GM18511 (cell line): Measurements from ENCODE around the gene NECAB2.

Experiments
- ATAC-seq: cut with Tn5 transposase; IDR thresholded peaks from one replicate; pipeline ENCODE4 v1.9.1; 2021; ENCODE audit warnings: mild to moderate bottlenecking, moderate library complexity; ENCODE audit not compliant: unreplicated experiment

The NECAB2 gene

DNA sequence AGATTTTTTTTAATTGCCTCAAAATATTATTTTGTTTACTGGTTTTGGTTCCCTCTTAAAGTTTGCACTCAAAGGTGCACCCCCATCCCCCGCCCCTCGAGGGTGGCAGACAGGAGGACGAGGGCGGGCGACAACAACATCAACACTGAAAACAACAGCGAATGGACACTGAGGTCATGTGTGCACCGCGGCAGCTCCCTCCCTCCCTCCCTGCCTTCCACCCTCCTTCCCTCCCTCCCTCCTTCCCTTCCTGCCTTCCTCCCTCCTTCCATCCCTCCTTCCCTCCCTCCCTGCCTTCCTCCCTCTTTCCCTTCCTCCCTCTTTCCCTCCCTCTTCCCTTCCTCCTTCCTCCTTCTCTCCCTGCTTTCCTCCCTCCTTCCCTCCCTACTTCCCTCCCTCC lies 16.5 kb upstream of the NECAB2 start:
- no peak for ATAC-seq

DNA sequence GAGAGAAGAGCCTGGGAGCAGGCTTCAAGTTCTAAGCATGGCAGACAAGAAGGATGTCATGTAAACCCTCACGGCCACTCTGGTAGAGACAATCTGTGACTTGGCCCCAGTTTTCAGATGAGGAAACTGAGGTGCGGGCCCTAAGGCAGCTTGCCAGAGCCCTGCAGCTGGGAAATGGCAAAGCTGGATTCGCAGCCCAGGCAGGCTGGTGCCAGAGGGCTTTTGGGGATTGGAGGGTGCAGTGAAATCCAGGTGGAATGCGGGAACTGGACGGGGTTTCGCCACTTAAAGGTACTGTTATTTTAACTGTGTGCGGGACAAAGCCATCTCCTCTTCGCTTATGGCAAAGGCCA lies 15.5 kb upstream of the NECAB2 start:
- ATAC-seq: no peak

DNA sequence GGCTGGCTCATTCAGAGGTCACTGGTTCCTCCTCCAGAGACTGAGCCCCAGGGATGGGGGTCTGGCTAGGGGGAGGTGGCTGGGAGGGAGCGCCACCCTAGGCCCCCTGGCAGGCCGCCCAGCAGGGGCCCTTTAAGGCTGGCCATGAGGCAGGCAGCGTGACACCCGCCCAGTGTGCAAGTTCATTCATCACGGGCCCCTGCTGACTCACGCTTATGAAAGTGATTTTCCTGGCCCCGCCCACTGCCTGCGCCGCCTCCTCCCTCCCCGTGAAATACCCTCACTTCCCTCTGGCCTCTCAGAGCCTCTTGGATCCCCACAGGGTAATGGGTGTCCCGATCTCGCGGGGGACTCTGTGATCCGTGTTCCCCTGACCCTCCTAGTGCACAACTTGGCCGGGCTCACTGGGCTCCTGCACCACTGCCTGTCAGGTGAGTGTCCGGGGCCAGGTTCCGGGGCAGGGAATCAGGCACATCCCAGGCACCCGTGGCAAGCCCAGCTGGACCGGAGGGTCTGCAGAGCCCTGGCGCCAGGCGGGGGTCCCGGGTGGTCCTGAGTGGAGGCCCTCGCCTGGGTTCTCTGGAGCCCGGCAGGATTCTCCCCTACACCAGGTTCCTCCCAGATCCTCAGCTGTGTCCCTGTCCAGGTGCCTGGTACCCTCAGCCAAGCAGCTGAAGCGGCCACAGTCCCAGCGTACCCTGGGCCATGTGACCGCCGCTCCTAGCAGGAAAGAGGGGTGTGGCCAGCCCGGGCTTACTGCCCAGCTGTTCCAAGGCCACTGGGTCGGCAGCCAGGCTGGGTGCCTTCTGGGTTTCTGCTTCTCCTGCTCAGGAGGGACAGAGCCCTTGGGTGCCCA lies 14.9 kb upstream of the NECAB2 start, which contains the start of gene OSGIN1:
OSGIN1 (plus strand) TSS at position 301 of the 856 bp plus-strand sequence. CDS start 4,432 bp downstream, outside the sequence.
- peak; percentile 91 for ATAC-seq

DNA sequence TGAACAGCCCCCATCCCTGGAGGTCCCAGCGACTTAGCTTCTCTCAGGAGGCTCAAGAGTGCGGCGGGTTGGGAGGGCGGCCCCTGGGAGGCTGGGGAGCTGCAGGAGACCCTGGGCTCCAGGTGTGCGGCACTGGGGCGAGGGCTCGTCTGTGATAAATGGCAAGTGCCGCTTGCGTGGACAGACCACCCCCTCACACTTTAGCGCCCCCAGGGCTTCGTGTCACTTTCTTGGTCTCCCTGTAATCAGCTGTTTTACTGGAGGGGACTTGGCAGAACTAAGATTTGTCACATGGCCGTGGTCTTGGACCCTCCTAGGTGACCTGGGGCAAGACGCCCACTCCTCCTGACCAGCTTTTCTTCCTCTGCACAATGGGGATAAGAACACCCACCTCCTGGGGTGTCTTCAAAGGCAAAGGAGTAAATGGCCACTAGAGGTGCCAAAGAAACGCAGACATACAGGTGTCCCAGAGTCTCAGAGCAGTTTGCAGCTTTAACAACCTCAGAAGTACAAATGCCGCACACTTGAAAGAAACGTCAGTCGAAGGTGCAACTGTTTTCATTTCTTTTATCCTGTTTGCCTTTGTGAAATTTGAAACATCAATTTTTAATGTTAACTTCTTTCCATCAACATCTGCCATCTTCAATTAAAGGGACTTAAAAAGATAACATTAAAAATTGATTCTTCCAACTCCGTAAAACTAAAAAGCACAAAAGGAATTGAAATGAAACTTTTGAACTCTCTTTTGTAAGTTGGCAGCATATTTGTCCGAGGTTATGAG lies 14.1 kb upstream of the NECAB2 start:
- no peak for ATAC-seq

DNA sequence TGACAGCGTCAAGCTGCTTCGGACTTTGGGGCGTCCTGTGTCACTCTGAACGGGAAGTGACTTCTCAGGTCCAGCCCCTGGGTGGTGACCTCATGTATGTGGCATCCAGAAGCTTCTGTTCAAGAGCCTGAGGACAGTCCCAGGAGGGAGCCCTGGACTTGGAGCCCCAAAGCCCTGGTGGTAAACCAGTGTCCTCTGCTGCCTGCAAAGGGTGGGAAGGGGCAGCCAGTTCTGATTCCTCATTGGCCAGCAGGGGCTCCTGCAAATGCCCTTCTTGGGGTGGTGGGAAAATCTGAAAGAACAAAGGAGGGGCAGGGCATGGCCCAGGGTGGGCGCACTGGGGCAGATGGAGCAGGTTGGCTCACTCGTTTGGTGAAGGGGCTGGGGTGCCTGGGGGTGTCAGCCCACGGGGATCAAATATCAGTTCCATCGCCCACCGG lies 13.4 kb upstream of the NECAB2 start:
- ATAC-seq: no peak

DNA sequence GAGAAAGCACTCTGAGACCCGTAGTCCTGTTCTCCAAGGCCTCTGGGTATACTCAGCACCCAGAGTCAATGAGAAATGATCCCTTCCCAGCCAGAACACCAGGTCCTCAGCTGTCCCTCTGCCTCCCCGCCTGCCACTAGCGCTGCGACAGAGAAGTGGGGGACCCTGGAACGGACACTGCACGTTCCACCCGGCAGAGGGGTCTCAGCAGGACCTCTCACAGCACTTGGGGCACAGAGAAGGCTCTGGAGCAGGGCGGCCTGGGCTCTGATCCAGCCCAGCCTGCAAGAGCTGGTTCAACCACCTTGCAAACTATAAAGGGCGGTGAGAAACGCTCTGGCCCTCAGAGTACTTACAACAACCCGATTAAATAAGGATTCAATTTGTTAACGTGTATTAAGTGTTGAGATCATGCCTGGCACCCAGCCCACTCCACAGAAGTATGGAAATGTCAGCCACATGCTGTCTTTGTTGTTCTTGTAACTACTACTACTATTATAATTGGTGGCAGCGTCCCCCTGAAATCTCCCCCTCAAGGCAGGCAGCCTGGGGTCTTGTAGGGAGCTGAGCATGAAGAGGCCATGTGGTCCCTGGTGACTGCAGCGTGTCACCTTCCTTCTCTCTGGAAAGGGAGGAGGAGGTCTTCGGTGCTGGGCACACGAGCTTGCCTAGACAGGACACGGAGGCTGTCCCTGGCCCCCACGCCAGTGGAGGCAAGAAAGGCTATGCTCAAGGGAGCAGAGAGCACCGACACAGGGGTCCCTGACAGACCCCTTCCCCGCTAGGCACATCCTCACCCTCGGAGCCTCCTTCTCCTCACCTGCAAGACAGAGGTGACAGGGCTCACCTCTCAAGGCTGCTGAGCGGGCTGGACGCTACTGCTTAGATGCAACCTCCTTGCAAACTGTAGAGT lies 12.6 kb upstream of the NECAB2 start:
- ATAC-seq: no peak

DNA sequence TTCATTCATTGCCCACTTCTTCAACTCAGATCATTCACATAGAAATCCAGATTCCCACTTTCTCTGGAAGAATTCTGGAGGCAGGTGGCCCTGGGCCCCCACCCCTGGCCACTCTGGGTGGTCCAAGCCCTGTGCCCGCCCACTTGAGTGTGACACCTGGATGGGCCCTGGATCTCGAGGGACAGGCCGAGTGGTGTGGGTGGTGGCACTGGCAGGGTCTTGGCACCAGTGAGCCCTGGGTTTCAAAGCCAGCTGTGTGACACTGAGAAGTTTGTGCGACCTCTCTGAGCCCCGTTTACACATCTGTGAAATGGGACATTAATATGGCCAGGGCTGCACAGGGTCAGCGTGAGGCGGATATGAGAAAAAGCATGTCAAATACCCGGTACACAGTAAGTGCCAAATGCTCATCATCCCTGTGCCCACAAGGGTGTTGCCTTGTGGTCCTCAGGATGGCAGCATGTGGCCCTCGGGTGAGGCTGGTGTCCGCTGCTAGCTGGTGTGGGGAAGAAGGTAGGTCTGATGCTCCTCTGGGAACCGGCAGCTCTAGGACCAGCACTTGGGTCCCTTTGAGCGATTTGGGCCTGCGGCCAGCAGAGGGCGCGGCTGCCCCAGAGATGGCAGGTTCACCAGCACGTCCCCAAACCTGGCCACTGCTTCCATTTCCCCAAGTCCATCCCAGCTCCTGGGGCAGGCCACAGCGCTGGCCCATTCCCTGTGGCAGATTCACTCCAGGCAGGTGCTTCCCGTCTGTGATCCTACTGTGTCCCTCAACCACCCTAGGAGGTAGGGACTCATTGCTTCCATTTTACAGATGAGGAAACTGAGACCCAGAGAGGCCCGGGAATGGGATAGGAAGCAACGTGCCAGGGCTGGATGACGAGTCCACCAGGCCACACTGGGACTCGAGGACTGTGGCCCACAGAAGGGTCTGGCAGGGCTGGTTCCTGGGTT lies 11.4 kb upstream of the NECAB2 start:
- peak; percentile 50 for ATAC-seq

DNA sequence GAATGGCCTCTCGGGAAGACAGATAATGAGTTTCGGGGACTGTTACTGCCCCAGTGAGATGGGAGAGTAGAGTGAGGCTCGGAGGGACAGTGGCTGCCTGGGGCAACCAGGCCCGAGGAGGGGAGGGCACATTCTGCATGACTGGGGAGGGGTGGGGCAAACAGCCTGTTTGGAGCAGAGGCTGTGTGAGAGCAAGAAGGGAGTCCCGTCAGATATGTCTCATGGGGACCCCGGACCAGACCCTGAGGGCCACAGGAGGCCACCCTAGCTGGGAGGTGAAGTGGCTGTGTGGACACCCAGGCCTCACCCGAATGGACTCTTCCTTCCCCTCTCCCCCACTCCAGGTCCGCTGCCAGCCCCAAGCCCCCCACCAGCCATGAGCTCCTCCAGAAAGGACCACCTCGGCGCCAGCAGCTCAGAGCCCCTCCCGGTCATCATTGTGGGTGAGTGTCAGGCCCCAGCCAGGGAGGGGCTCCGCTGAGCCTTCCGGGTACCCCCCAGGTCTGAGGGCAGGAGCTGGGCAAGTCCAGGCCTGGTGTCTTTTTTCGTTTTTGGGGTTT lies 10.7 kb upstream of the NECAB2 start:
- no peak for ATAC-seq

DNA sequence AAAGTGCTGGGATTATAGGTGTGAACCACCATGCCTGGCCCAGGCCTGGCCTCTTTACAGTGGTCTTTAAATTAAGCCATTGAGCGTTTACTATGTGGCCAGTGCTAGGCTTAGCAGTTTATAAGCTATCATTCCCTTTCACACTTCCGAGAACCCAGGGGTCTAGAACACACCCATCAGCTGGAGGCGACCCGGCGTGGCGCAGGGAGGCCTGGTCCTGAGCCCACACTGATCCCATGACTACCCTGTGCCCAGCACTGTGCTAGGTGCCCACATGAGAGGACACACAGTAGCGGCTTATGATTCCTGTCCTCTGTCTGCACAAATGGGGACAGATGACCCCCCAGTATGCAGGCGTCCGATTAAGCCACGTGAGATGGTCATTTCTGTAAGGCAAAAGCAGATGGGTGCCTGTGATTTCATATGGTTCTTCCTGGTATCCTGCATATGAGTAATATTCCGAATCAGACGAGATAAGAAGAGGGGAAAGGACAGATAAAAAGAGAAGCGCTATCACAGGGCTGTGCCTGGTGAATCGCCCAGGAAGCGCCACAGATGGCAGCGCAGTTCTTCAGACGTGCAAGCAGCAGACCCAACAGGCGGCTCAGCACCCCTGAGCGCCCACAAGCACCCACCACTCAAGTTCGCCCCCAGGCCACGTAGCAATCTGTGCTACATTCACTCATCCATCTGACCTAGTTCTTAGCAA lies 9.8 kb upstream of the NECAB2 start:
- ATAC-seq: no peak

DNA sequence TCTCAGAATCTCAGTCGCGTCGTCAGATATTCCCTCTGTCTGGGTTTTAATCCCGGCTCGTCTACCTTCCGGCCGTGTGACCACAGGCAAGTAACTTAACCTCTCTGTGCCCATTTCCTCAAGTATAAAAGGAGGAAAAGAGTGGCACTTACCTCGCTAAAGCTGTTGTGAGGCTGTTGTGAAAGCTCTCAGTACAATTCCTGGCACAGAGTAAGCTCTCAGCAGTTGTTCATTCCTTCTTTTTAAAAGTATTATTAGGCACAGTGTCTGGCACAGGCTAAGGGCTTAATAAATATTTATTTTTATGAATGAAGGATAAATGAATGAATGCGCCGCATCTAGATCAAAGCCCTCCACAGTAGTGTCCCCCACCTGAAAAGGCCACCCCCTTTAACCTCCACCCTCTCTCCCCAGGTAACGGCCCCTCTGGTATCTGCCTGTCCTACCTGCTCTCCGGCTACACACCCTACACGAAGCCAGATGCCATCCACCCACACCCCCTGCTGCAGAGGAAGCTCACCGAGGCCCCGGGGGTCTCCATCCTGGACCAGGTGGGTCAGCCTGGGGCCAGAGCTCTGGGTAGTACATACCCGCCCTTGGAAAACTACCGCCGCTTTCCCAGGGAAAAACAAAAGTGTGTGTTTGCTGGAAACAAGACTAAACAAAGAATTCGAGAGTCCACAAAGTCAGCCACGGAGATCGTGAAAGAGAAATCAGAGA lies 9.0 kb upstream of the NECAB2 start:
- no peak for ATAC-seq

DNA sequence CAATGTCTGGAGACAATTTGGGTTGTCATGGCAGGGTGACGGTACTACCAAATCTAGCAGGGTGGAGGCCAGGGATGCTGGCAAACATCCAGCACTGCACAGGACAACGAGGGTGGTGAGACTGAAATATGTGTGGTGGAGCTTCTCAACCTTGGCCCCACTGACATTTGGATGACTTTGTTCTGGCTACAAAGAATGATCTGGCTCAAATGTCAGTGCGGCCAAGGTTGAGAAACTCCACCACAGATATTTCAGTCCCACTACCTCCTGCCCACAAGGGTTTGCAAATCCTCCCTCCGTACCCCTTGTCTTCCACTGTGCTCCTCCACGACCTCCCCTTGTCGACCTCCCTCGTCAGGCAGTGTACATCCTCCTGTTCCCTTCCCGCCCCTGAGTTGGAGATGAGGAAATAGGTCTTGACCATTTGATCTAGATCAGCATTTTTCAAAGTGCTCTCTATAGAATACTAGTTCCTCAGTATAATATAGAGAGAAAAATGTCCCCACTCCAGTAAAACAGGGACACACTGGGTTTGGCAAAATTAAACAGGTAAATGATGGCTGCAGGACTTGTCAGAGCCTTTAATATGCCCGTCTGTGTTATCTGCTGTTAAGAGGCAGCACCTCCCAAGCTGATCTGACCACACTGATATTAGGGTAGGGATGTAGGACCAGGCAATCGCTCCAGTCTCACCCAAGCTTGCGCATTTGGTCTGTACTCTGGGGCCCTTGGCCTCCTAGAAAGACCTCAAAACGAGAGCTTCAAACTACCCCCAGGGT lies 8.2 kb upstream of the NECAB2 start:
- no peak for ATAC-seq

DNA sequence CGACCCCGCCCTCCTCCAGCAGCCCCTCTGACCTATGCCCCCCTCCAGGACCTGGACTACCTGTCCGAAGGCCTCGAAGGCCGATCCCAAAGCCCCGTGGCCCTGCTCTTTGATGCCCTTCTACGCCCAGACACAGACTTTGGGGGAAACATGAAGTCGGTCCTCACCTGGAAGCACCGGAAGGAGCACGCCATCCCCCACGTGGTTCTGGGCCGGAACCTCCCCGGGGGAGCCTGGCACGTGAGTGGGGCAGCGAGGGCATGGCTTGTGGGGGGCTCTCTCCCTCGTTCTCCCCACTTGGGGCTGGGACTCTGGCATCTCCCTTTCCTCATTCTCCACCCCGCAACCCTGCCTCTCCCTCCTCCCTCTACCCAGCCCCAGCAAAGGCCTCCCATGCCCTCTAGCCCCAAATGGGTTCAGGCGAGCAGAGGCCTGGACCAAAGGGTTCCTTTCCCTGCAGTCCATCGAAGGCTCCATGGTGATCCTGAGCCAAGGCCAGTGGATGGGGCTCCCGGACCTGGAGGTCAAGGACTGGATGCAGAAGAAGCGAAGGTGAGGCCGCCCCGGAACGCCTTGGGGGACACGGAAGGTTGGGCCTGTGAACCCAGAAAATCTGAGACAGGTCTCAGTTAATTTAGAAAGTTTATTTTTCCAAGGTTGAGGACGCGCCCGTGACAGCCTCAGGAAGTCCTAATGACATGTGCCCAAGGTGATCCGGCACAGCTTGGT lies 7.4 kb upstream of the NECAB2 start:
- no peak for ATAC-seq

DNA sequence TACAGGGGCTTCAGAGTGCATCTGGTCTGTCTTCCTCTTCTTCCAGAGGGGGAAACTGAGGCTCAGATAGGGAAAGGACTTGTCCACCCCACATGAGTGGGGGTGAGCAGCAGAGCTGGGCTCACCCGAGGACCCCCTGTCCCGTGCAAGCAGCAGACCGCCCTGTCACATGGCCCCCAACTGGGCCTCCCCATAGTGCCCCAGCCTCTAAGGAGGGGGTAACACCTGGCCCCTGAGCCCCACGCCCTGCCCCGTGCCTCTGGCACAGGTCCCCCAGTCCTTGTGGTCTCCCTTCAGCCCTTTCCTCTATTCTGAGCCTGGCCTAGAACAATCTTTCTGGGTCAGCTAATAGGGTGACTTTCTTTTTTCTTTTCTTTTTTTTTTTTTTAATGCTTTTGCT lies 6.5 kb upstream of the NECAB2 start:
- ATAC-seq: no peak

DNA sequence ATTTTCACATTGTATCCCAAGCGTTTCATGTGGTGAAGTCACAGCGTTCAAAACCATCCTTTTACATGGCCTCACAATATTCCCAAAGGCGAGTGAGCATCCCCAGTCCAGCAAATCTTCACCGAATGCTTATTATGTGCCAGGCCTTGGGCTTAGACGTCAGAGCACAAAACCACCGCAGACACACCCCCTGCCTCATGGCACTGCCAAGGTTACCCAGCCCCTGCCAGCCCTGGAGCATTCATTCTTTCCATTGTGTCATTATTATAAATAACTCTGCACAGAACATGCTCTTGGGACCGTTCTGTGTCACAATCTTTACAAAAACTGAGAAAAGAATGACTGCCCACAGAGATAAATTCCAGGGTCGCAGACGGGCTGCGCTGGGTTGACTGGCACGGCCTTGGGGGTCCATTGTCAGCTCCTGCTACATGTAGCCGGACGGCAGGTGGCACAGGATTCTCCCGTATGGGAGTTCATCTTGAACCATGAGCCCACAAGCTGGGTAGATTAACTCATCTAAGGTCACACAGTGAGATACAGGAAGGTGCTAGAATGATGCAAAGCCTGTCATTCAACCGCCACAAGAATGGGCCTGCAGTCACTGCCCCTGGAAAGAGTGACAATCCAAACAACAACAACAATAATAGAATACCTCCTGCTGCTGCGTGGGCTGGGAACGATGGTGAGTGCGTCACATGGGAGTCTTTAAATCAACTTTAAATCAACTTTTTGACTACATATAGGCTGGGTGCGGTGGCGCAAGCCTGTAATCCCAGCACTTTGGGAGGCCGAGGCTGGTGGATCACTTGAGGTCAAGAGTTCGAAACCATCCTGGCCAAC lies 4.5 kb upstream of the NECAB2 start:
- no peak for ATAC-seq

DNA sequence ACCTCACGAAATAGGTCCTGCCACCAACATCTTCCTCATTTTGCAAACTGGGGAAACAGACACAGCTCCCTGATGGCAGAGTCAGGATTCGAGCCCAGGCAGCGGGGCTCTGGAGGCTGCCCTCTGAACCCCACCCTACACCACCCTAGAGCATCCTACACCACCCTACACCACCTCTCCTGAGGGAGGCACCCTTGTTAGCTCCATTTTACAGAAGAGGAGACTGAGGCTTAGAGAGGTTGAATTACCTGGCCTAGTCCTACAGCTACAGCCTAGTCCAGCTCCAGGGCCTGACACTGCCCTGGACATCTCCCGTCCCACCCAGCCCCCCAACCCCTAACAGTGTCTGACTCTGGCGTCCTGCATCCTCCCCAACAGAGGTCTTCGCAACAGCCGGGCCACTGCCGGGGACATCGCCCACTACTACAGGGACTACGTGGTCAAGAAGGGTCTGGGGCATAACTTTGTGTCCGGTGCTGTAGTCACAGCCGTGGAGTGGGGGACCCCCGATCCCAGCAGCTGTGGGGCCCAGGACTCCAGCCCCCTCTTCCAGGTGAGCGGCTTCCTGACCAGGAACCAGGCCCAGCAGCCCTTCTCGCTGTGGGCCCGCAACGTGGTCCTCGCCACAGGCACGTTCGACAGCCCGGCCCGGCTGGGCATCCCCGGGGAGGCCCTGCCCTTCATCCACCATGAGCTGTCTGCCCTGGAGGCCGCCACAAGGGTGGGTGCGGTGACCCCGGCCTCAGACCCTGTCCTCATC lies 3.2 kb upstream of the NECAB2 start:
- no peak for ATAC-seq
